GM12878 (cell line): ENCODE measurements around the gene SEPSECS. TPM values are rescaled to one million over a fixed set of nuclear protein-coding genes. Genes with fewer than 3 reads are reported as not detected.

Experiments
- ATAC-seq: fragments of 200-7000 bp; cut with Tn5 transposase; 3 replicates; pipeline ENCODE4 v1.9.1; 2020; ENCODE audit warnings: mild to moderate bottlenecking, moderate library complexity
- BruUV-seq: library from RNA; stranded (reverse); fragments of 400-500 nt; replicated peaks from 2 replicates; lab custom pipeline; 2021; lab: Mats Ljungman, UMichigan
- CTCF ChIA-PET: fragments of 300-600 bp; sonication (Branson Sonifier 250); formaldehyde crosslinking; extraction: SDS; loops from one replicate; lab custom pipeline; 2021; ENCODE audit warnings: inconsistent platforms; lab: Yijun Ruan, JAX
- POLR2A ChIA-PET: fragments of 350-600 bp; formaldehyde crosslinking; extraction: SDS; loops from one replicate; lab custom pipeline; 2021; ENCODE audit warnings: inconsistent platforms; lab: Charles Lee
- RAD21 ChIA-PET: fragments of 300-600 bp; sonication (Branson Sonifier 250); formaldehyde crosslinking; loops from one replicate; lab custom pipeline; 2023; ENCODE audit warnings: antibody characterized with exemption; ENCODE audit not compliant: unreplicated experiment; lab: Charles Lee
- SMC1A ChIA-PET: fragments of 300-600 bp; sonication (Branson Sonifier 250); formaldehyde crosslinking; loops from one replicate; lab custom pipeline; 2023; ENCODE audit not compliant: unreplicated experiment, uncharacterized antibody; lab: Charles Lee
- DNase-seq: peaks from one replicate; pipeline ENCODE4 v3.0.0-alpha.2; 2011; ENCODE audit warnings: low read depth, low spot score
- FAIRE-seq: peaks from 3 replicates; lab custom pipeline; 2011; peaks lifted over from hg19 to GRCh38; lab: Jason Lieb, UNC
- H2AFZ ChIP-seq: 2 replicates; pipeline ENCODE4 v1.6.0; 2011; ENCODE audit warnings: low read depth, low read length, control low read depth; ENCODE audit not compliant: control insufficient read depth
- H3K27ac ChIP-seq: 2 replicates; pipeline ENCODE4 v1.5.1; 2011; ENCODE audit warnings: control low read depth; ENCODE audit not compliant: control insufficient read depth, insufficient read depth
- H3K27me3 ChIP-seq, 2 experiments: replicated peaks in 1 of 2; 2 replicates each; pipeline versions ENCODE4 v1.6.0 to v1.6.1; 2011; ENCODE audit warnings: low read length in 1 of 2; ENCODE audit not compliant: control insufficient read depth in 2 of 2, insufficient read depth in 2 of 2
- H3K36me3 ChIP-seq, 2 experiments: 2 replicates each; pipeline ENCODE4 v1.5.1; 2011; ENCODE audit warnings: low read length in 1 of 2; ENCODE audit not compliant: control insufficient read depth in 2 of 2, insufficient read depth in 2 of 2
- H3K4me1 ChIP-seq: 2 replicates; pipeline ENCODE4 v1.6.1; 2011; ENCODE audit warnings: mild to moderate bottlenecking, low read length, moderate library complexity, mixed read lengths; ENCODE audit not compliant: control insufficient read depth, insufficient read depth
- H3K4me2 ChIP-seq: 2 replicates; pipeline ENCODE4 v1.6.0; 2011; ENCODE audit warnings: control low read depth; ENCODE audit not compliant: control insufficient read depth, insufficient read depth
- H3K4me3 ChIP-seq: fragments of 200-600 bp; sonication (generic); 2 replicates; pipeline ENCODE4 v1.5.1; 2016
- H3K79me2 ChIP-seq: 2 replicates; pipeline ENCODE4 v1.6.0; 2011; ENCODE audit warnings: low read length; ENCODE audit not compliant: control insufficient read depth, insufficient read depth
- H3K9ac ChIP-seq: 2 replicates; pipeline ENCODE4 v1.8.0; 2011; ENCODE audit warnings: low read length, control low read depth, mixed read lengths; ENCODE audit not compliant: control insufficient read depth, insufficient read depth
- H3K9me3 ChIP-seq: replicated peaks from 3 replicates; pipeline ENCODE4 v1.5.1; 2011; ENCODE audit warnings: mild to moderate bottlenecking, low read length; ENCODE audit not compliant: control insufficient read depth, insufficient read depth
- H4K20me1 ChIP-seq: 2 replicates; pipeline ENCODE4 v1.6.0; 2011; ENCODE audit not compliant: control insufficient read depth, insufficient read depth
- BCL3 ChIP-seq: IDR thresholded peaks from 2 replicates; pipeline ENCODE4 v1.6.1; 2011; ENCODE audit warnings: borderline replicate concordance, low read depth, mild to moderate bottlenecking, moderate library complexity, low read length; ENCODE audit not compliant: insufficient read depth, poor library complexity, severe bottlenecking
- EED ChIP-seq: sonication (generic); IDR thresholded peaks from 2 replicates; pipeline ENCODE4 v1.6.1; 2016; ENCODE audit warnings: antibody characterized with exemption, low read depth
- ETV6 ChIP-seq, 2 experiments: fragments of 450-650 bp in 1 of 2; IDR thresholded peaks in 1 of 2; conservative IDR thresholded peaks in 1 of 2; 2 replicates each; pipeline ENCODE4 v1.6.1; 2014; ENCODE audit warnings: antibody characterized with exemption in 1 of 2, borderline replicate concordance in 1 of 2, low read depth in 1 of 2, mild to moderate bottlenecking in 1 of 2, moderate library complexity in 1 of 2
- IRF5 ChIP-seq: fragments of 450-650 bp; IDR thresholded peaks from 2 replicates; pipeline ENCODE4 v1.6.1; 2017; ENCODE audit warnings: borderline replicate concordance
- KLF5 ChIP-seq: fragments of 450-650 bp; IDR thresholded peaks from 2 replicates; pipeline ENCODE4 v1.6.1; 2014; ENCODE audit warnings: mild to moderate bottlenecking; ENCODE audit not compliant: partially characterized antibody
- LARP7 ChIP-seq: fragments of 450-650 bp; IDR thresholded peaks from 2 replicates; pipeline ENCODE4 v1.6.1; 2017; ENCODE audit warnings: mild to moderate bottlenecking
- NBN ChIP-seq: fragments of 450-650 bp; IDR thresholded peaks from 2 replicates; pipeline ENCODE4 v1.6.1; 2016
- PML ChIP-seq: IDR thresholded peaks from 2 replicates; pipeline ENCODE4 v1.6.1; 2012; ENCODE audit warnings: low read length, inconsistent platforms
- SIN3A ChIP-seq: IDR thresholded peaks from 2 replicates; pipeline ENCODE4 v1.6.1; 2012; ENCODE audit warnings: low read depth, low read length, improper control_type of control experiment
- SMAD5 ChIP-seq: IDR thresholded peaks from 2 replicates; pipeline ENCODE4 v1.6.1; 2016; ENCODE audit warnings: antibody characterized with exemption, low read depth
- STAT1 ChIP-seq: fragments of 450-650 bp; conservative IDR thresholded peaks from 2 replicates; pipeline ENCODE4 v1.6.1; 2014; ENCODE audit warnings: antibody characterized with exemption, mild to moderate bottlenecking
- SUZ12 ChIP-seq: fragments of 200-600 bp; sonication (generic); IDR thresholded peaks from one replicate; pipeline ENCODE4 v1.6.1; 2018; ENCODE audit warnings: antibody characterized with exemption, mild to moderate bottlenecking; ENCODE audit not compliant: unreplicated experiment
- TAF1 ChIP-seq: IDR thresholded peaks from 2 replicates; pipeline ENCODE4 v1.6.1; 2011; ENCODE audit warnings: mild to moderate bottlenecking, low read depth, low read length, borderline replicate concordance
- ZBTB4 ChIP-seq: fragments of 450-650 bp; formaldehyde crosslinking; IDR thresholded peaks from 2 replicates; pipeline ENCODE4 v1.4.0; 2022; ENCODE audit warnings: mild to moderate bottlenecking, moderate library complexity
- ZZZ3 ChIP-seq: IDR thresholded peaks from 2 replicates; pipeline ENCODE4 v1.6.1; 2011; ENCODE audit warnings: low read depth; ENCODE audit not compliant: control insufficient read depth, insufficient read length
- WGBS: methylation state at CpG from one replicate; pipeline ENCODE4 v1.1.6; 2016; ENCODE audit warnings: low lambda C conversion rate; ENCODE audit not compliant: insufficient replicate concordance, insufficient coverage; ENCODE audit errors: missing lambda C conversion rate; 5-methylcytosine and 5-hydroxymethylcytosine counted together
- in situ Hi-C: fragments of 300-500 bp; cut with MboI; formaldehyde crosslinking; loops from 9 replicates; pipeline ENCODE4 v1.14.3; 2018; ENCODE audit warnings: mixed read lengths
- intact Hi-C: fragments of 100-400 bp; cut with micrococcal nuclease; formaldehyde crosslinking; loops from one replicate; pipeline ENCODE4 v1.14.2; 2022; ENCODE audit not compliant: unreplicated experiment
- polyA plus RNA-seq, 11 experiments: library from polyadenylated mRNA; depleted of rRNA in 4 of 11; unstranded in 6 of 11; stranded (reverse) in 5 of 11; fragments of >200 nt; fragmentation: Nextera tagmentation in 4 of 11; fragmentation: Illumina TruSeq in 1 of 11; extraction: Ambion mirVana in 4 of 11; extraction: Trizol in 1 of 11; gene quantifications; 1 replicate in 1 of 11; 2 replicates in 10 of 11; pipeline versions ENCODE4 v1.2.1 to v1.2.3, GENCODE V29; 2011 to 2016; ENCODE audit warnings: inconsistent platforms in 2 of 11, missing spikeins in 2 of 11, low read depth in 1 of 11
- total RNA-seq, 4 experiments: library from RNA; depleted of rRNA in 3 of 4; stranded (reverse); fragments of >200 nt in 3 of 4; fragmentation: Illumina TruSeq in 1 of 4; extraction: Trizol in 1 of 4; gene quantifications; 2 replicates each; pipeline versions ENCODE4 v1.2.1 to v1.2.3, GENCODE V29; 2013 to 2021
- TF ChIP-seq, protein P1 (sequence below): fragments of 450-650 bp; conservative IDR thresholded peaks from 2 replicates; pipeline ENCODE4 v1.6.1; 2017; ENCODE audit warnings: mild to moderate bottlenecking, moderate library complexity

SEPSECS gene
- total and polyA plus RNA-seq, 10 of the 15 experiments (the other 5 are each of a cell fraction or from before 2014, with no cell fraction given) = 2.8 to 15.8 (median 7.2) TPM

DNA sequence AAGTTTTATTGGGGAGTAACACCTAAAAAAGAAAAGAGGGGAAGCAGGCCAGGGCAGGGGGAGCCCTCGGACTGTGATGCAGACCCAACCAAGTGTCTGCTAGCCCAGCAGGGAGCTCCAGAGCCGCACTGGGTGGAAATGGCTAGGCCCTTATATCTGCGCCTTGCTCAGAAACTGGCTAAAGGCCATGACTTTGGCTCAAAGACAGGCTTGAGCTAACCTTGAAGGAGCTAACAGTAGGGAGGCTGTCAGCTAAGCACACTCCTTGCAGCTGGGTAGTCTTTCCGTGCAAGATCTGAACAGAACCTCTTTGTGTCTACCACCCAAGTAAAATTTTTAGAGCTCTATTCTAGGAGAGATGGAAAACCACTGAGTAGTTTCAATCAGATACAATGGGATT lies 43.0 kb downstream of the SEPSECS start:
- H3K27ac ChIP-seq = no peak overlapping the region
- in situ Hi-C loops (no loop called here), intact Hi-C loops (no loop called here)
- no peaks in the 10 kb centered on the region for H3K9me3 ChIP-seq
- no peaks in the 10 kb centered on the region for H3K79me2 ChIP-seq
- DNase-seq = no peak
- no peak overlapping the region for H3K9ac ChIP-seq
- H3K36me3 ChIP-seq = 0 out of 4 replicates have a peak, but pooled peaks cover 0 to 2% of the 10 kb centered on the region in 2 experiments
- no peak overlapping the region for H3K4me2 ChIP-seq
- FAIRE-seq = no peak
- SMC1A ChIA-PET = interaction anchor here (0.6 kb wide), 1 partner anchor 108 kb away, joined by 5 read pairs; no protein-coding TSS in a partner anchor
- POLR2A ChIA-PET = no interaction called here
- CTCF ChIA-PET = interaction anchor here (1.1 kb wide), 1 partner anchor 62 kb away, joined by 3 read pairs; no protein-coding TSS in a partner anchor
- H3K4me3 ChIP-seq = no peak overlapping the region
- H3K4me1 ChIP-seq = no peaks in the 10 kb centered on the region
- ATAC-seq = no peak
- no peaks in the 10 kb centered on the region for H4K20me1 ChIP-seq
- H2AFZ ChIP-seq = no peak overlapping the region
- H3K27me3 ChIP-seq = no peaks in the 10 kb centered on the region; a peak in 1 of 4 replicates
- BruUV-seq = no TSS peak
- RAD21 ChIA-PET = no interaction called here
- 99% methylated on average over 4 of the region's 4 CpGs for WGBS
- TF ChIP-seq SIN3A = no peak
- TF ChIP-seq IRF5 = no peak
- TF ChIP-seq BCL3 = no peak
- TF ChIP-seq SUZ12 = no peak
- TF ChIP-seq NBN = no peak
- no peak for TF ChIP-seq ZBTB4
- TF ChIP-seq EED = no peak
- TF ChIP-seq, protein P1, sequence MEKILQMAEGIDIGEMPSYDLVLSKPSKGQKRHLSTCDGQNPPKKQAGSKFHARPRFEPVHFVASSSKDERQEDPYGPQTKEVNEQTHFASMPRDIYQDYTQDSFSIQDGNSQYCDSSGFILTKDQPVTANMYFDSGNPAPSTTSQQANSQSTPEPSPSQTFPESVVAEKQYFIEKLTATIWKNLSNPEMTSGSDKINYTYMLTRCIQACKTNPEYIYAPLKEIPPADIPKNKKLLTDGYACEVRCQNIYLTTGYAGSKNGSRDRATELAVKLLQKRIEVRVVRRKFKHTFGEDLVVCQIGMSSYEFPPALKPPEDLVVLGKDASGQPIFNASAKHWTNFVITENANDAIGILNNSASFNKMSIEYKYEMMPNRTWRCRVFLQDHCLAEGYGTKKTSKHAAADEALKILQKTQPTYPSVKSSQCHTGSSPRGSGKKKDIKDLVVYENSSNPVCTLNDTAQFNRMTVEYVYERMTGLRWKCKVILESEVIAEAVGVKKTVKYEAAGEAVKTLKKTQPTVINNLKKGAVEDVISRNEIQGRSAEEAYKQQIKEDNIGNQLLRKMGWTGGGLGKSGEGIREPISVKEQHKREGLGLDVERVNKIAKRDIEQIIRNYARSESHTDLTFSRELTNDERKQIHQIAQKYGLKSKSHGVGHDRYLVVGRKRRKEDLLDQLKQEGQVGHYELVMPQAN = no peak
- TF ChIP-seq LARP7 = no peak
- no peak for TF ChIP-seq PML
- no peak for TF ChIP-seq ZZZ3
- TF ChIP-seq TAF1 = no peak
- TF ChIP-seq STAT1 = no peak
- no peak for TF ChIP-seq ETV6 (conservative IDR thresholded peaks at IDR 0.05 in 1 of 2, IDR thresholded peaks at IDR 0.05 in 1 of 2; ENCODE audit: borderline replicate concordance in 1 of 2, low read depth in 1 of 2)
- TF ChIP-seq KLF5 = no peak
- TF ChIP-seq SMAD5 = no peak
